Omental fat pad (tissue), 4 donors: ENCODE data around the gene TMUB1. TPM values are rescaled to one million over a fixed set of nuclear protein-coding genes. Genes with fewer than 3 reads are reported as not detected.

ENCODE experiments used
- ATAC-seq: fragments of 150-250 bp; one replicate; pipeline ENCODE4 v1.9.1; 2016; ENCODE audit warnings: mild to moderate bottlenecking, moderate library complexity; ENCODE audit not compliant: low FRiP score
- DNase-seq: peaks from one replicate; pipeline ENCODE4 v3.0.0-alpha.2; 2019; ENCODE audit warnings: low spot score
- total RNA-seq, 4 donors: library from RNA; depleted of rRNA; stranded (reverse); fragments of >200 nt; gene quantifications; one replicate each; pipeline ENCODE4 v1.1.0, GENCODE V29; 2016
- TF ChIP-seq, protein P1 (sequence below), 3 donors: fragments of 450-650 bp; IDR thresholded peaks; one replicate each; pipeline ENCODE4 v1.5.1; 2016 to 2017; ENCODE audit warnings: antibody characterized with exemption in 3 of 3, mild to moderate bottlenecking in 3 of 3, moderate library complexity in 2 of 3

TMUB1 gene
- total RNA-seq, result 10 to 100 TPM; 23.5 to 38.5 (median 26.9) TPM

GRCh38 chr7:151083071-151083823 is at the start of gene TMUB1:
TSS of gene TMUB1 (minus strand) at chr7:151083493. CDS start at chr7:151082563, 930 bp downstream.
- TF ChIP-seq, protein P1, sequence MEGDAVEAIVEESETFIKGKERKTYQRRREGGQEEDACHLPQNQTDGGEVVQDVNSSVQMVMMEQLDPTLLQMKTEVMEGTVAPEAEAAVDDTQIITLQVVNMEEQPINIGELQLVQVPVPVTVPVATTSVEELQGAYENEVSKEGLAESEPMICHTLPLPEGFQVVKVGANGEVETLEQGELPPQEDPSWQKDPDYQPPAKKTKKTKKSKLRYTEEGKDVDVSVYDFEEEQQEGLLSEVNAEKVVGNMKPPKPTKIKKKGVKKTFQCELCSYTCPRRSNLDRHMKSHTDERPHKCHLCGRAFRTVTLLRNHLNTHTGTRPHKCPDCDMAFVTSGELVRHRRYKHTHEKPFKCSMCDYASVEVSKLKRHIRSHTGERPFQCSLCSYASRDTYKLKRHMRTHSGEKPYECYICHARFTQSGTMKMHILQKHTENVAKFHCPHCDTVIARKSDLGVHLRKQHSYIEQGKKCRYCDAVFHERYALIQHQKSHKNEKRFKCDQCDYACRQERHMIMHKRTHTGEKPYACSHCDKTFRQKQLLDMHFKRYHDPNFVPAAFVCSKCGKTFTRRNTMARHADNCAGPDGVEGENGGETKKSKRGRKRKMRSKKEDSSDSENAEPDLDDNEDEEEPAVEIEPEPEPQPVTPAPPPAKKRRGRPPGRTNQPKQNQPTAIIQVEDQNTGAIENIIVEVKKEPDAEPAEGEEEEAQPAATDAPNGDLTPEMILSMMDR (IDR thresholded peaks at IDR 0.05), result no peak
- DNase-seq (no peak), ATAC-seq (peak; percentile 24)

DNA sequence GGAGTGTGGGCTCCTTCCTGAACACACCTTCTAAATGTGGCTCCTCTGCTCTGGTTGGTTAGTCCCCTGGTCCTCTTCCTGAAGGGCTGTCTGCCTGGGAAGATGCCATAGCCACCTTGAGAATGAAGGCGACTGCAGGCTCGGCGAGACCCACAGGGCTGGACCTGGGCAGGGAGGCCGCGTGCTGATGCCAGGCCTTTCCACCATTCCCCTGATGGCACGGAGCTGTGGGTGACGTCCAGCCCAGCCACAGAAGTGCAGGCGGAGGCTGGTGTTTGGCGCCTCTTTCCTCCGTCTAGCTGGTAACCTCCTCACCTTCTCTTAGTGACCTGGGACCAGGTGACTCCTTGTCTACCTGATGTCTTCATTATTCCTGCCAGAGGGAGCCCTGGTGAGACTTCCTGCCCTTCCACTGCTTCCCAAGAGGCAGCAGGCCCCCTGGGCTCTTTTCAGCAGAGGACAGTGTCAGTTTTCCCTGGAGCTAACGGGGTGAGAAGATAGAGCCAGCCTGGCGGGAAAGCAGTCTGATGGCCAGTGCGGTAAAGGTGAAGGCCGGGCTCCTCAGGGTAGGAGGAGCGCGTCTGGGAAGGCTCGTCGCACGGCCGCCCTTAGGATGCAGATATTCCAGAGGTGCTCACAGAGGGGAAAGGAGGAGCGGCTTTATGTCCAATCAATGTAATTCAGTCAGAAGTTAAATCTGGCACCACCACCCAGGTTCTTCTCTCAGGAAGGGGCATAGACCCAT is 49.3 kb upstream of the TMUB1 start:
- ATAC-seq (no peak), DNase-seq (no peak)
- TF ChIP-seq, protein P1 (IDR thresholded peaks at IDR 0.05), result no peak

- DNase-seq, result no peak
- ATAC-seq, result no peak
- TF ChIP-seq, protein P1 (IDR thresholded peaks at IDR 0.05), result no peak
These were observed 48.5 kb upstream of the TMUB1 start for GRCh38 chr7:151131592-151132293.

GRCh38 chr7:151131224-151131591 is 47.9 kb upstream of the TMUB1 start:
- no peak for ATAC-seq
- TF ChIP-seq, protein P1 (IDR thresholded peaks at IDR 0.05), result no peak
- no peak for DNase-seq

DNA sequence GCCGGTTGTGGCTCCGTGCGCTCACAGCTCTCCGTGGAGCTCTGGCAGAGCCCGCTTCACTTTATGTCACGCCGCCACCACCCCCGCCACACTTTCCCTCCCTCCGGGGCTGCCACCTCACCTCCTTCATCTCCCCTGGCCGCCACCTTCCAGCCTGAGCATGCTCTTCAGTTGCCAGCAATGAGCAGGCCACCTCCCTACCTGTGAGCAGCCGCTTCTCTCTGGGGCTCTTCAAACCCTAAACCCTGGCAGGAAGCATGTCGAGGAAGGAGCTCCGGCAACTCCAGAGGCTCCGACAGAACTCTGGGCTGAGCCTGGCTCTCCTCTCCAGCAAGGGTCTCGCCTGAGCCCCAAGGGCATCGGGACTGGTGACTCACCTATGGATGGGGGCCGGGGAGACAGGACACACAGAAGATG is 47.5 kb upstream of the TMUB1 start:
- no peak for ATAC-seq
- no peak for DNase-seq
- TF ChIP-seq, protein P1 (IDR thresholded peaks at IDR 0.05), result no peak

DNA sequence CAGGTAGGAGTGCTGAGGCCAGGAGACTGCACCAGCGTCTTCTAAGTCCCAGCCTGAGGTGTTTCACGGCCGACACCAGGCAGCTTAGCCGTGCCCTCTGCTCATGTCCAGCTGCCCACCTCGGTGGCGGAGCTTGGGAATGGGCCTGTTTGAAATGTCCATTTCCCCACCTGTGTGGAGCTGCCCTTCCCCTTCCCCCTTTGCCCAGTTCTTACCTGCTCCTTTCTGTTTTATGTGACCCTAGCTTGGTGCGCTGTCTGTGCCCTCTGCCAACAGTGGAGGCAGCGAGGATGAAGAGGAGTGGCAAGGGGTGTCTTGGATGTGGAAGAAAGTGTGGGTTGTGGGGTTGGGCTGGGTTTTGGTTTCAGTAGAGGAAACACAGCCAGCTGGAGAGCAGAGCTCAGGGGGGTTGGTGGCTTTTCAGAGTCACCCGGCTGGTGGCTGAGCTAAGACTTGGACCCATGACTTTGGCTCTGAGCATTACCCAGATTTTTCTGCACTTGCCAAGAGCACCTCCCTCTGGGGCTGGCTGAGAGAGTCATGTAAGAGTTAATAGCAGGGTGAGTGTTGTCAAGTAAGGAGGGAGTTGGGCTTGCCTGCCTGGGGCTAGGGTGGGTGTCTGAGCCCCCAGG is 46.8 kb upstream of the TMUB1 start:
- TF ChIP-seq, protein P1 (IDR thresholded peaks at IDR 0.05), result no peak
- ATAC-seq (no peak), DNase-seq (no peak)
